ENCODE results near the gene CD274. TPM values are rescaled to one million over a fixed set of nuclear protein-coding genes. Genes with fewer than 3 reads are reported as not detected.
"Not testable (repeated sequence)": the region's sequence is repeated elsewhere in the genome, so short reads cannot be mapped to it uniquely, and the experiment has no call there.

The CD274 gene
- total RNA-seq = 15.5 and 18.2 TPM in 2 replicates

GRCh38 chr9:5450359-5451091 is at the start of gene CD274:
CD274 (plus strand) TSS chr9:5450542; CDS start chr9:5456114, 5,572 bp downstream.
- DNase-seq (ENCODE audit: extremely low read depth, low read depth, low spot score) = no peak

DNA sequence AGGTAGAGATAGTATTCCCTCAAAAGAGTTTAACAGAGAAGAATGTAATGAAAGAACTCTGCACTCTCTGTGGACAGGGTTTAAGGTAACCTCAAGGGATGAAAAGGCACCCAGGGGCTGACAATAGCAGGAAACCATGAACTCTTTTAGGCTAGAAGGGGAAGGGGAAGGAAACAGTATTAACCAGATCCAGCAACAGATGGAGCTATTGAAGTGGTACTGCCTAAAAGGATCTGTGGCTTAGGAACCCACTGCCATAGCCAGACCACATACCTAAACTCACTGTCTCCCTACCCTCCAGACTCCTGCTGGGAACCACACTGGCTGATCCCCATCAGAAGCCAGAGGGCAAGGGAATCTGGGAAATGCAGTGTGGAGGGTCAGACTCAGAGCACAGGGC is 48.1 kb upstream of the CD274 start:
- no peak for DNase-seq (ENCODE audit: extremely low read depth, low read depth, low spot score)

DNA sequence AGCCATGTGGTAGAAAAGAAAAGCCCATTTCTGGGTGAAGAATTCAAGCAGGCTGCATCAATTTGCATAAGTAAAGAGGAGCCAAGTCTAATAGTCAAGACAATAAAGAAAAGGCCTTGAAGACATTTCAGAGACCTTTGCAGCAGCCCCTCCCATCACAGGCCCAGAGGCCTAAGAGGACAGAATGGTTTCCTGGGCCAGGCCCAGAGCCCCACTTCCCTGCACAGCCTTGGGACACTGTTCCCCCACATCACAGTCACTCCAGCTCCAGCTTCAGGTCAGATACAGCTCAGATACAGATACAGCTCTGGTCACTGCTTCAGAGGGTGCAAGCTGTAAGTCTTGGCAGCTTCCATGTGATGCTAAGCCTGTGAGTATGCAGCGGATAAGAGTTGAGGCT is 41.7 kb upstream of the CD274 start:
- DNase-seq (ENCODE audit: extremely low read depth, low read depth, low spot score) = no peak

GRCh38 chr9:5416953-5417352 is 33.4 kb upstream of the CD274 start:
- DNase-seq (ENCODE audit: extremely low read depth, low read depth, low spot score) = no peak

- no peak for DNase-seq (ENCODE audit: extremely low read depth, low read depth, low spot score)
These were observed 31.9 kb upstream of the CD274 start for GRCh38 chr9:5418481-5418880.

DNA sequence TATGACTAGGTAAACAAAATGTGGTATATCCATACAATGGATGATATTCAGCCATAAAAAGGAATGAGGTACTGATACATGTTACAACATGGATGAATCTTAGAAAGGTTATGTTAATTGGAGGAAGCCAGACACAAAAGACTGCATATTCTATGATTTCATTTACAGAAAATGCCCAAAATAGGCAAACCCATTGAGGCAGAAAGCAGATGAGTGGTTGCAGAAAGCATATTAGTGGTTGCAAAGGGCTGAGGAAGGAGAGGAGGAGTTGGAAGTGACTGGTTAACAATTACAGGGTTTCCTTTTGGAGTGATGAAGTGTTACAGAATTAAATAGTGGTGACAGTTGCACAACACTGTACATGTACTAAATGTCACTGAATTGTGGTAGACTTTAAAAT is 30.4 kb upstream of the CD274 start:
- no peak for DNase-seq (ENCODE audit: extremely low read depth, low read depth, low spot score)

DNA sequence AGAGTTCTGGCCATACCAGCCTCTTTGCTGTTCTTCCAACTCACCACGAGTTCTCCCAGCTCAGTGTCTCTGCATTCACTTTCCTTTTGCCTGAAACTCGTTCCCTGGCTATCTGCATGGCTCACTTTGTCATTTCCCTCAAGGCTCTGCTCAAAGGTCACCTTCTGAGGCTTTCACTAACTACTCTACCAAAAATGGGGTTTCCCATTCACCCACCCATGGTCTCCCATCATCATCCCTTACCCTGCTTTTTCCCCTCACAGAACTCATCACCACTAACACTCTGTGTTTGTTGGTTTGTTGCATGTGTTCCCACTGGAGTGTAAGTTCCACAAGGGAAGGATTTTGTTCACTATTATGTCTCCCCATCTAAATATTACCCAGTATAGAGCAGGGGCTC is 29.2 kb upstream of the CD274 start:
- DNase-seq (ENCODE audit: extremely low read depth, low read depth, low spot score) = no peak

GRCh38 chr9:5422276-5422675 is 28.1 kb upstream of the CD274 start:
- DNase-seq (ENCODE audit: extremely low read depth, low read depth, low spot score) = no peak

DNA sequence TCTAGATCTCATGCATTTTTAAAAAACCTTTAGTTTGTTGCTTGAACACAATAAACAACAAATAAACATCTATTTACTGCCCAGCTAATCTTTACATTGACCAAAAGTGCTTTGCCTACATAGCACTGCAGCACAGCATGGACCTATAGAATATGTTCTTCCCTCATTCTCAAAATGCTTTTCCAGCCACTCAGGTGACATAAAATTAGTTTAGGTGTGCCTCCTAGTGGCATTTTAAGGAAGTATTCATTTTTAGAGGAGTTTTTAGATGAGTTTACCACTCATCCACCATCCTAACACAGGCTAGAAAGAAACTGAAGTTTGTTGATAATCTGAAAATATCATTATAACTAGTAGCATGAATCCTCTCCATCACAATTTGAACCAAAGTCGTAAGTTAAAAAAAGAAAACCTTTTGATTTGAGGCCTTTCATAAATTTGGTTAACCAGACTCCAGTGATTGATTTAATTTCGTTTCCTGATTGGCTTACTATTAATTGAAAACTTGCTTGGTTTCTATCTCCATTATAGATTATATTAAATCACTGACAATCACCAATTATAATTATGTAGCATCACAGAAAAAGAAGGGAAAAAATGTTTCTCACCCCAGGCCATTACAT is 25.2 kb upstream of the CD274 start:
- no peak for DNase-seq (ENCODE audit: extremely low read depth, low read depth, low spot score)

- DNase-seq (ENCODE audit: extremely low read depth, low read depth, low spot score) = no peak
These were observed 23.3 kb upstream of the CD274 start for GRCh38 chr9:5427005-5427404.

- no peak for DNase-seq (ENCODE audit: extremely low read depth, low read depth, low spot score)
These were observed 22.2 kb upstream of the CD274 start for GRCh38 chr9:5428172-5428571.

- no peak for DNase-seq (ENCODE audit: extremely low read depth, low read depth, low spot score)
These were observed 21.4 kb upstream of the CD274 start for GRCh38 chr9:5428794-5429528.

DNA sequence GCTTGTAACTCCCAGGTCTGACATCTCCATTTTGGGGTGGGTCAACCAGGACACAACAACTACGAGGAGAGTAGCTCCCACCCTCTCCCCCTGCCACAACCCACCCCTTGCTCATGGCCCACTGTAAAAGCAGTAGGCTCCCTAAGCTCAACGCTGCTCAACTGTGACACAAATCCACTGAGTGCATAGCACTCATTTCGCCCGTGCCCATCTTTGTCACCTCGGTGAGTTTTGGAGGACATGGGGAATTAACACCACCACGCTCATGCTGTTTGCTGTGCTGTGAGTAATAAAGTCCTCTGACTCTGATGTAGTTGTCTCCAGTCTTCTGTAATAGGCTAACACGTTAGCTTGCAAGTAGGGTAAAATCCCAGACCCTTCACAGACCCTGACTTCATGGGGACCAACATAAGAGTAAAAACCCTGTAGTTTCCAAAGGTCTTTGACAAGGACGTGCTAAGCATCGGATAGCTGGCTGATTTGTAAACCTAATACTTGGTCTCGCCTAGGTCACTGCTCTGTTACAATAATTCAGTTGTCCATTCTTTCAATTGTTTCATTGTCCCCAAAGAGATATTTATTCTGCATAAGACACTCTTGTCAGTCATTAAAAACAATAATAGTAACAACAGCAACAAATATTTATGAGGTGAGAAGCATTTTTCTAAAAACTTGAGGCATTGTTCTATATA is 20.3 kb upstream of the CD274 start:
- DNase-seq (ENCODE audit: extremely low read depth, low read depth, low spot score) = no peak

DNA sequence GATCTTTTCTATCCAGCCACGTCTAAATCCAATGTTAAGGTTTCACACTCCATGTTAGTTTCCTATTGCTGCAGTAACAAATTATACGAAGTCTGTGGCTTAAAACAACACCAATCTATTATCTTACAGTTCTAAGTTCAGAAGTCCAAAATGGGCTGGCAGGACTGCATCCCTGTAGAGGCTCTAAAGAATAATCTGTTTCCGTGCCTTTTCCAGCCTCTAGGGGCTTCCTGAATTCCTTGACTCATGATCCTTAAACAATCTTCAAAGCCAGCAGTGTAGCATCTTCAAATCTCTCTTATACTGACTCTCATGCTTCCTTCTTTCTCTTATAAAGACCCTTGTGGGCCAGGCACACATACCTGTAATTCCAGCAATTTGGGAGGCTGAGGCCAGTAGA is 19.4 kb upstream of the CD274 start:
- no peak for DNase-seq (ENCODE audit: extremely low read depth, low read depth, low spot score)

DNA sequence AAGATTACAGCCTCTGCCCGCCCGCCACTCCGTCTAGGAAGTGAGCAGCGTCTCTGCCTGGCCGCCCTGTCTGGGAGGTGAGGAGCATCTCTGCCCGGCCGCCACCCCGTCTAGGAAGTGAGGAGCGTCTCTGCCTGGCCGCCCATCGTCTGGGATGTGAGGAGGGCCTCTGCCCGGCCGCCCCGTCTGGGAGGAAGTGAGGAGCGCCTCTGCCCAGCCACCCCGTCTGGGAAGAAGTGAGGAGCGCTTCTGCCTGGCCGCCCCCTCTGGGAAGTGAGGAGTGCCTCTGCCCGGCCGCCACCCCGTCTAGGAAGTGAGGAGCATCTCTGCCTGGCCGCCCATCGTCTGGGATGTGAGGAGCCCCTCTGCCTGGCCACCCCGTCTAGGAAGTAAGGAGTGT is 17.5 kb upstream of the CD274 start:
- DNase-seq (ENCODE audit: extremely low read depth, low read depth, low spot score) = not testable (repeated sequence)

GRCh38 chr9:5433328-5433727 is 17.0 kb upstream of the CD274 start:
- not testable (repeated sequence) for DNase-seq (ENCODE audit: extremely low read depth, low read depth, low spot score)

DNA sequence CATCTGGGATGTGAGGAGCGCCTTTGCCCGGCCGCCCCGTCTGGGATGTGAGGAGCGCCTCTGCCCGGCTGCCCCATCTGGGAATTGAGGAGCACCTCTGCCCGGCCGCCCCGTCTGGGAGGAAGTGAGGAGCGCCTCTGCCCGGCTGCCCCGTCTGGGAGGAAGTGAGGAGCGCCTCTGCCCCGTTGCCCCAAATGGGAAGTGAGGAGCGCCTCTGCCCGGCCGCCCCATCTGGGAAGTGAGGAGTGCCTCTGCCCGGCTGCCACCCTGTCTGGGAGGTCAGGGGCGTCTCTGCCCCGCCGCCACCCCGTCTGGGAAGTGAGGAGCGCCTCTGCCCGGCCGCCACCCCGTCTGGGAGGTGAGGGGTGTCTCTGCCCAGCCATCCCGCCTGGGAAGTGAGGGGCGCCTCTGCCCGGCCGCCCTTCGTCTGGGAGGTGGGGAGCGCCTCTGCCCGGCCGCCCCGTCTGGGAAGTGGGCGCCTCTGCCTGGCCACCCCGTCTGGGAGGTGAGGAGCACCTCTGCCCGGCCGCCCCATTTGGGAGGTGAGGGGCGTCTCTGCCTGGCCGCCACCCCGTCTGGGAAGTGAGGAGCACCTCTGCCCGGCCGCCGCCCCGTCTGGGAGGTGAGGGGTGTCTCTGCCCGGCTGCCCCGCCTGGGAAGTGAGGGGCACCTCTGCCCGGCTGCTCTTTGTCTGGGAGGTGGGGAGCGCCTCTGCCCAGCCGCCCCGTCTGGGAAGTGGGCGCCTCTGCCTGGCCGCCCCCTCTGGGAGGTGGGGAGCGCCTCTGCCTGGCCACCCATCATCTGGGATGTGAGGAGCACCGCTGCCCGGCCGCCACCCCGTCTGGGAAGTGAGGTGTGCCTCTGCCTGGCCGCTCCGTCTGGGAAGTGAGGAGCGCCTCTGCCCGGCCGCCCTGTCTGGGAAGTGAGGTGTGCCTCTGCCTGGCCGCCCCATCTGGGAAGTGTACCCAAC is 16.2 kb upstream of the CD274 start:
- not testable (repeated sequence) for DNase-seq (ENCODE audit: extremely low read depth, low read depth, low spot score)

DNA sequence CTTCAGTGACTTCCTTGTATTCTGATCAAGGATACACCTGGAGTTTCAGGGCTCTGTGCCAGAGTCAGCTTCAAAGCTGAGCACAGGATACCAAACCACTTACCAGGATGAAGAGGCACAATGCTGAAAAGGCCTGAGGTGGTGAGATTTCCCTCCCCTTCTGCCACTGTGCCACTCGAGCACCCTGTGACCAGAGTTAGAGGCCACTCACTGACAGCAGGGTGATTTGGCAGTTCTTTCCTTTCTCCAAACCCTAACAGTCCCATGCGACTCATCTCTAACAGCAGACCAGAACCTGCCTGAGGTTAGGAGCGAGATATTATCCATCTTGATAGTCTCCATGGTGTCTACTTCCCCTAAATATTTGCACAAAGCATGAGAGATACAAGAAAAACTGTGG is 14.4 kb upstream of the CD274 start:
- DNase-seq (ENCODE audit: extremely low read depth, low read depth, low spot score) = no peak

- DNase-seq (ENCODE audit: extremely low read depth, low read depth, low spot score) = no peak
These were observed 13.9 kb upstream of the CD274 start for GRCh38 chr9:5436441-5436840.

Measured in glomerular endothelial cell (primary cell).